Hepatocyte (in vitro differentiated cells): ENCODE results near the gene B4GALNT4.

Source experiments
- CTCF ChIP-seq: fragments of 200-600 bp; sonication (generic); IDR thresholded peaks from 2 replicates; pipeline ENCODE4 v1.5.1; 2016; ENCODE audit warnings: antibody characterized with exemption, mild to moderate bottlenecking; ENCODE audit not compliant: poor library complexity
- EZH2 ChIP-seq: fragments of 200-600 bp; sonication (generic); IDR thresholded peaks from 2 replicates; pipeline ENCODE4 v1.6.1; 2016; ENCODE audit warnings: antibody characterized with exemption, mild to moderate bottlenecking, borderline replicate concordance
- EZH2phosphoT487 ChIP-seq: fragments of 200-600 bp; sonication (generic); IDR thresholded peaks from one replicate; pipeline ENCODE4 v1.6.1; 2018; ENCODE audit warnings: antibody characterized with exemption, mild to moderate bottlenecking, low read depth, moderate library complexity; ENCODE audit not compliant: unreplicated experiment, severe bottlenecking

GRCh38 chr11:391117-392017, 22.1 kb downstream of the B4GALNT4 start:
- TF ChIP-seq EZH2 (no peak), CTCF (no peak), EZH2phosphoT487 (no peak)
